Liver (tissue), 9 donors: Measurements from ENCODE around the gene CNR2. TPM values are rescaled to one million over a fixed set of nuclear protein-coding genes. Genes with fewer than 3 reads are reported as not detected.

Experiments
- DNase-seq: peaks from one replicate; pipeline ENCODE4 v3.0.0-alpha.2; 2017; ENCODE audit warnings: low spot score
- H3K27ac ChIP-seq, 2 donors: one replicate each; pipeline ENCODE4 v1.7.0; 2013; ENCODE audit warnings: inconsistent platforms in 2 of 2, low read length in 2 of 2, control low read depth in 1 of 2, low read depth in 1 of 2, mild to moderate bottlenecking in 1 of 2
- H3K27me3 ChIP-seq, 4 donors: one replicate each; pipeline versions ENCODE4 v1.6.1 to v1.7.0; 2013; ENCODE audit warnings: low read length in 3 of 4, inconsistent platforms in 1 of 4, mild to moderate bottlenecking in 1 of 4, moderate library complexity in 1 of 4; ENCODE audit not compliant: control insufficient read depth in 4 of 4, insufficient read depth in 4 of 4
- H3K36me3 ChIP-seq, 4 donors: one replicate each; pipeline versions ENCODE4 v1.6.1 to v1.7.0; 2013; ENCODE audit warnings: low read length in 3 of 4, mild to moderate bottlenecking in 3 of 4, low read depth in 1 of 4, moderate library complexity in 1 of 4; ENCODE audit not compliant: control insufficient read depth in 4 of 4, insufficient read depth in 3 of 4
- H3K4me1 ChIP-seq, 4 donors: one replicate each; pipeline versions ENCODE4 v1.6.1 to v1.7.0; 2013; ENCODE audit warnings: low read length in 3 of 4, mild to moderate bottlenecking in 3 of 4, moderate library complexity in 1 of 4; ENCODE audit not compliant: control insufficient read depth in 4 of 4, insufficient read depth in 4 of 4
- H3K4me3 ChIP-seq, 3 donors: one replicate each; pipeline versions ENCODE4 v1.6.1 to v1.7.0; 2013; ENCODE audit warnings: low read length in 3 of 3, control low read depth in 1 of 3, low read depth in 1 of 3, mild to moderate bottlenecking in 1 of 3
- H3K9ac ChIP-seq, 2 donors: one replicate each; pipeline ENCODE4 v1.7.0; 2013; ENCODE audit warnings: low read length in 2 of 2, mild to moderate bottlenecking in 2 of 2, moderate library complexity in 2 of 2, control low read depth in 1 of 2, low read depth in 1 of 2
- H3K9me3 ChIP-seq, 4 donors: one replicate each; pipeline versions ENCODE4 v1.6.1 to v1.7.0; 2013; ENCODE audit warnings: low read length in 3 of 4; ENCODE audit not compliant: control insufficient read depth in 4 of 4
- ATF3 ChIP-seq: IDR thresholded peaks from 2 replicates; pipeline ENCODE4 v1.6.1; 2016; ENCODE audit warnings: antibody characterized with exemption
- CTCF ChIP-seq: fragments of 150-350 bp; IDR thresholded peaks from 2 replicates; pipeline ENCODE4 v1.5.1; 2017; ENCODE audit warnings: improper control_type of control experiment, low read depth, low read length; ENCODE audit not compliant: missing input control
- EGR1 ChIP-seq, 2 donors: IDR thresholded peaks; 2 replicates each; pipeline ENCODE4 v1.6.1; 2016 to 2018; ENCODE audit warnings: antibody characterized with exemption in 2 of 2, low read depth in 2 of 2
- FOXA1 ChIP-seq: IDR thresholded peaks from 2 replicates; pipeline ENCODE4 v1.6.1; 2016; ENCODE audit warnings: antibody characterized with exemption
- FOXA2 ChIP-seq: IDR thresholded peaks from 2 replicates; pipeline ENCODE4 v1.6.1; 2016; ENCODE audit warnings: antibody characterized with exemption
- GABPA ChIP-seq, 2 donors: IDR thresholded peaks in 1 of 2; conservative IDR thresholded peaks in 1 of 2; 2 replicates each; pipeline ENCODE4 v1.6.1; 2016; ENCODE audit warnings: antibody characterized with exemption in 2 of 2, mild to moderate bottlenecking in 1 of 2, moderate library complexity in 1 of 2
- HNF4A ChIP-seq, 2 donors: conservative IDR thresholded peaks; 2 replicates each; pipeline ENCODE4 v1.6.1; 2016; ENCODE audit warnings: antibody characterized with exemption in 2 of 2, mild to moderate bottlenecking in 2 of 2
- HNF4G ChIP-seq: IDR thresholded peaks from 2 replicates; pipeline ENCODE4 v1.6.1; 2016; ENCODE audit warnings: antibody characterized with exemption
- JUND ChIP-seq, 2 donors: IDR thresholded peaks; 2 replicates each; pipeline ENCODE4 v1.6.1; 2016; ENCODE audit warnings: antibody characterized with exemption in 2 of 2
- MAX ChIP-seq: IDR thresholded peaks from 2 replicates; pipeline ENCODE4 v1.6.1; 2016; ENCODE audit warnings: antibody characterized with exemption
- NR2F2 ChIP-seq: IDR thresholded peaks from 2 replicates; pipeline ENCODE4 v1.6.1; 2016; ENCODE audit warnings: antibody characterized with exemption
- RAD21 ChIP-seq, 2 donors: IDR thresholded peaks; 2 replicates each; pipeline ENCODE4 v1.6.1; 2016; ENCODE audit warnings: antibody characterized with exemption in 2 of 2, mild to moderate bottlenecking in 2 of 2
- RXRA ChIP-seq, 2 donors: IDR thresholded peaks; 2 replicates each; pipeline ENCODE4 v1.6.1; 2017 to 2018; ENCODE audit warnings: antibody characterized with exemption in 2 of 2, mild to moderate bottlenecking in 1 of 2
- SP1 ChIP-seq: IDR thresholded peaks from 2 replicates; pipeline ENCODE4 v1.6.1; 2018; ENCODE audit warnings: antibody characterized with exemption, mild to moderate bottlenecking
- TAF1 ChIP-seq: conservative IDR thresholded peaks from 2 replicates; pipeline ENCODE4 v1.6.1; 2016; ENCODE audit warnings: antibody characterized with exemption, mild to moderate bottlenecking
- ZBTB33 ChIP-seq: IDR thresholded peaks from 2 replicates; pipeline ENCODE4 v1.6.1; 2016; ENCODE audit warnings: antibody characterized with exemption
- WGBS: extraction: QIAGEN DNeasy Blood & Tissue Kit; methylation state at CpG from one replicate; pipeline ENCODE4 v1.1.7; 2013; 5-methylcytosine and 5-hydroxymethylcytosine counted together
- polyA plus RNA-seq, 2 donors: library from polyadenylated mRNA; stranded (reverse) in 1 of 2; unstranded in 1 of 2; fragments of 200-250 nt in 1 of 2; fragments of >200 nt in 1 of 2; fragmentation: Nextera tagmentation in 1 of 2; extraction: Ambion mirVana in 1 of 2; gene quantifications; one replicate each; pipeline versions ENCODE4 v1.2.1 to v1.2.3, GENCODE V29; 2013 to 2015
- total RNA-seq, 2 donors: library from RNA; depleted of rRNA; stranded (reverse); fragments of >200 nt; gene quantifications; one replicate each; pipeline ENCODE4 v1.2.3, GENCODE V29; 2014
- donor health status: healthy.
- donor health status: healthy.
- donor health status: healthy.
- donor health status: healthy.
- donor health status: healthy.

Gene CNR2
- total and polyA plus RNA-seq, 4 donors = 0.03 to 0.28 (median 0.09) TPM

- peaks cover 3 to 25% (median 18%) of the 10 kb centered on the region in 4 donors for H3K36me3 ChIP-seq
- 94% methylated on average over 5 of the region's 5 CpGs for WGBS
- TF ChIP-seq FOXA1 = no peak
- H3K27me3 ChIP-seq = no peaks in the 10 kb centered on the region
- no peak overlapping the region for H3K27ac ChIP-seq
- no peak overlapping the region for H3K9ac ChIP-seq
- H3K4me1 ChIP-seq = peaks cover 0 to 1% (median 0%) of the 10 kb centered on the region in 4 donors
- DNase-seq = no peak
- H3K9me3 ChIP-seq = no peaks in the 10 kb centered on the region
- H3K4me3 ChIP-seq = no peak overlapping the region
Observed at GRCh38 chr1:23843644-23844043, 69.5 kb downstream of the CNR2 start.

- TF ChIP-seq HNF4G = no peak
- TF ChIP-seq TAF1 = no peak
- peak; percentile 54 to 76 for TF ChIP-seq HNF4A (conservative IDR thresholded peaks at IDR 0.05)
- no peak for TF ChIP-seq FOXA1
- no peak for TF ChIP-seq ATF3
- TF ChIP-seq RXRA (IDR thresholded peaks at IDR 0.05) = peak in 1 of 2 donors; percentile 15
- peak; percentile 24 for TF ChIP-seq MAX
- TF ChIP-seq EGR1 (IDR thresholded peaks at IDR 0.05; ENCODE audit: low read depth in 2 of 2) = peak in 1 of 2 donors; percentile 19
- no peak for TF ChIP-seq ZBTB33
- TF ChIP-seq GABPA (IDR thresholded peaks at IDR 0.05 in 1 of 2, conservative IDR thresholded peaks at IDR 0.05 in 1 of 2) = no peak
- no peak for TF ChIP-seq FOXA2
- peak; percentile 62 for TF ChIP-seq SP1
- Histone ChIP-seq H3K9ac (peak overlapping the region in 1 of 2 donors; percentile 76), H3K9me3 (no peaks in the 10 kb centered on the region), H3K27ac (peak overlapping the region in 1 of 2 donors; percentile 20), H3K36me3 (no peaks in the 10 kb centered on the region), H3K4me1 (peaks cover 1 to 8% (median 7%) of the 10 kb centered on the region in 4 donors), H3K4me3 (peak overlapping the region; percentile 25 to 66 (median 59)), H3K27me3 (no peaks in the 10 kb centered on the region)
- WGBS = under 1% methylated on average over 21 of the region's 21 CpGs
- DNase-seq = peak; percentile 80
Observed at GRCh38 chr1:23838401-23838866, 74.7 kb downstream of the CNR2 start.

- Histone ChIP-seq H3K9me3 (no peaks in the 10 kb centered on the region), H3K4me1 (peaks cover 1 to 8% (median 7%) of the 10 kb centered on the region in 4 donors), H3K27ac (no peak overlapping the region), H3K9ac (no peak overlapping the region), H3K27me3 (no peaks in the 10 kb centered on the region), H3K36me3 (no peaks in the 10 kb centered on the region), H3K4me3 (peak overlapping the region; percentile 25 to 66 (median 59))
- WGBS = 30% methylated on average over 13 of the region's 13 CpGs
- no peak for TF ChIP-seq MAX
- TF ChIP-seq NR2F2 = no peak
- no peak for TF ChIP-seq JUND (IDR thresholded peaks at IDR 0.05)
- TF ChIP-seq HNF4G = no peak
- TF ChIP-seq GABPA (IDR thresholded peaks at IDR 0.05 in 1 of 2, conservative IDR thresholded peaks at IDR 0.05 in 1 of 2) = no peak
- TF ChIP-seq CTCF = no peak
- no peak for TF ChIP-seq RAD21 (IDR thresholded peaks at IDR 0.05)
- peak; percentile 40 for DNase-seq
Observed at GRCh38 chr1:23837908-23838307, 75.3 kb downstream of the CNR2 start.
